ENCODE measurements around the gene TRIM15. TPM values are rescaled to one million over a fixed set of nuclear protein-coding genes. Genes with fewer than 3 reads are reported as not detected.
"Not testable (repeated sequence)": the region's sequence is repeated elsewhere in the genome, so short reads cannot be mapped to it uniquely, and the experiment has no call there.

Gene TRIM15
- total and polyA plus RNA-seq, 9 donors: 0.72 TPM; not detected in 8

GRCh38 chr6:30135147-30135546 lies 28.2 kb upstream of the TRIM15 start:
- H3K4me1 ChIP-seq (ENCODE audit: insufficient read depth): no peaks in the 10 kb centered on the region
- intact Hi-C loops (cut with DNase I): no loop called here
- WGBS, 3 donors: 77 to 89% (median 81%) methylated on average over 2 of the region's 2 CpGs
- H3K36me3 ChIP-seq: no peaks in the 10 kb centered on the region
- no peak overlapping the region for H3K4me3 ChIP-seq
- no peak for TF ChIP-seq CTCF (IDR thresholded peaks at IDR 0.05)
- no peak for TF ChIP-seq POLR2A (IDR thresholded peaks at IDR 0.05)
- TF ChIP-seq EP300 (IDR thresholded peaks at IDR 0.05): no peak
- H3K9me3 ChIP-seq: no peaks in the 10 kb centered on the region
- DNase-seq: no peak
- no peak overlapping the region for H3K27ac ChIP-seq
- H3K27me3 ChIP-seq: no peaks in the 10 kb centered on the region

DNA sequence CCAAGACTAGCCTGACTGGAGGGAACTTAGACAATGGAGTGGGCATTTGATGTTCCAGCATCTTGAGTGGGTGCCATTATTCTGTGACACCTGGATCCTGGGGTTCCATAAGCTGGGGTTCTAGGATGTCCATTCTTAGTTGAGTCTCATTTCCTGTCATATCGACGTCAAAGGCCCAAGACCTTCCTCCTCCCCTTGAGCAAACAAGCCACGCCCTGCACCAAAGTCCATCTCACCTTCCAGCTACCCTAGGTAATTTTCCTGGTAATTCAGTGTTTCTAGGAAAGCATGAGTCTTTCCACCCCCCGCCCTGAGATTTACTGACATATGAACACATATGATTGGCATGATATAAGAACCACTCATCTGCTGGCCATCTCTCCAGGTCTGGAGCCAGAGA lies 27.6 kb upstream of the TRIM15 start, which contains the start of gene TRIM40:
Gene TRIM40, plus strand, starts transcription at position 384 of the 400 bp plus-strand sequence. CDS start 897 bp downstream, outside the sequence.
- Histone ChIP-seq H3K4me1 (ENCODE audit: insufficient read depth) (no peaks in the 10 kb centered on the region), H3K9me3 (no peaks in the 10 kb centered on the region), H3K27ac (no peak within 1 kb of the TSS), H3K4me3 (no peak within 1 kb of the TSS), H3K27me3 (no peaks in the 10 kb centered on the region), H3K36me3 (no peaks in the 10 kb centered on the region)
- no peak for TF ChIP-seq POLR2A (IDR thresholded peaks at IDR 0.05)
- TF ChIP-seq CTCF (IDR thresholded peaks at IDR 0.05): no peak
- no peak for TF ChIP-seq EP300 (IDR thresholded peaks at IDR 0.05)
- WGBS, 3 donors: 76 to 84% (median 79%) methylated on average over 4 of the region's 4 CpGs
- no peak for DNase-seq
- intact Hi-C loops (cut with DNase I): no loop called here

DNA sequence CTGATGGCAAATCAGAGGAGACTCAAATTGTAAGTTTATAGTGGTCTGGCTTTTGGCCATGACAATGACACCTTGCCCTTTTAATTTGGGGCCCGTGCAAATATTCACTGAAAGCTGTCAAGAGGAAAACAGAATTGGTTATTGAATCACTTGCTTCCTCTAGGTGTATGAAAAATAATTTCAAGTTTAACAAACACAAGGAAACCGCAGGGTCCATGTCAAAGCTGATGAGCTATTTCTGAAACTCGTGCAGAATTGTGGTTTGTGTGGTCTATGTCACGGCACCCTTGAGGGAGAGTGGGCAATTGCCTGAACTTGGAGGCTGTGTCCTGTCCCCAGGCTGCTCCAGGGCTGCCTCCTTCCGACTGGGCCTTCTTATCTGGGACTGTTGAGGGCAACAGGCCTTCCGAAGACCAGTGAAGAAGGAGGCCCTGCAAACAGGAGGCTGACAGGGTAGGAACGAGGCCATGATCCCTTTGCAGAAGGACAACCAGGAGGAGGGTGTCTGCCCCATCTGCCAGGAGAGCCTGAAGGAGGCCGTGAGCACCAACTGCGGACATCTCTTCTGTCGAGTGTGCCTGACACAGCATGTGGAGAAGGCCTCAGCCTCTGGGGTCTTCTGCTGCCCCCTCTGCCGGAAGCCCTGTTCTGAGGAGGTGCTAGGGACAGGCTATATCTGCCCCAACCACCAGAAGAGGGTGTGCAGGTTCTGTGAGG lies 26.6 kb upstream of the TRIM15 start:
- H3K36me3 ChIP-seq: no peaks in the 10 kb centered on the region
- H3K27me3 ChIP-seq: no peaks in the 10 kb centered on the region
- H3K27ac ChIP-seq: no peak overlapping the region
- no peak for DNase-seq
- H3K4me1 ChIP-seq (ENCODE audit: insufficient read depth): no peaks in the 10 kb centered on the region
- intact Hi-C loops (cut with DNase I): no loop called here
- WGBS, 3 donors: 72 to 77% (median 73%) methylated on average over 9 to 11 of the region's 11 CpGs
- TF ChIP-seq CTCF (IDR thresholded peaks at IDR 0.05) (no peak), EP300 (IDR thresholded peaks at IDR 0.05) (no peak), POLR2A (IDR thresholded peaks at IDR 0.05) (no peak)
- no peak overlapping the region for H3K4me3 ChIP-seq
- no peaks in the 10 kb centered on the region for H3K9me3 ChIP-seq

- H3K27ac ChIP-seq; H3K9me3 ChIP-seq; H3K36me3 ChIP-seq; H3K27me3 ChIP-seq; intact Hi-C loops (cut with DNase I); H3K4me3 ChIP-seq; H3K4me1 ChIP-seq (ENCODE audit: insufficient read depth); DNase-seq: not testable (repeated sequence)
- WGBS, 3 donors: 82 to 85% (median 84%) methylated on average over 8 of the region's 8 CpGs
These were observed 23.1 kb upstream of the TRIM15 start for GRCh38 chr6:30140240-30140639.

- no peaks in the 10 kb centered on the region for H3K9me3 ChIP-seq
- WGBS, 3 donors: 53 to 64% (median 56%) methylated on average over 3 of the region's 3 CpGs
- no peak overlapping the region for H3K27ac ChIP-seq
- H3K4me1 ChIP-seq (ENCODE audit: insufficient read depth): no peaks in the 10 kb centered on the region
- H3K4me3 ChIP-seq: no peak overlapping the region
- no peak for DNase-seq
- no peak for TF ChIP-seq EP300 (IDR thresholded peaks at IDR 0.05)
- TF ChIP-seq CTCF (IDR thresholded peaks at IDR 0.05): no peak
- no peak for TF ChIP-seq POLR2A (IDR thresholded peaks at IDR 0.05)
- H3K27me3 ChIP-seq: no peaks in the 10 kb centered on the region
- intact Hi-C loops (cut with DNase I): no loop called here
- no peaks in the 10 kb centered on the region for H3K36me3 ChIP-seq
These were observed 20.7 kb upstream of the TRIM15 start for GRCh38 chr6:30142665-30143064.

All from ovary (tissue), 9 donors.